ENCODE results near the gene GRM1.

DNA sequence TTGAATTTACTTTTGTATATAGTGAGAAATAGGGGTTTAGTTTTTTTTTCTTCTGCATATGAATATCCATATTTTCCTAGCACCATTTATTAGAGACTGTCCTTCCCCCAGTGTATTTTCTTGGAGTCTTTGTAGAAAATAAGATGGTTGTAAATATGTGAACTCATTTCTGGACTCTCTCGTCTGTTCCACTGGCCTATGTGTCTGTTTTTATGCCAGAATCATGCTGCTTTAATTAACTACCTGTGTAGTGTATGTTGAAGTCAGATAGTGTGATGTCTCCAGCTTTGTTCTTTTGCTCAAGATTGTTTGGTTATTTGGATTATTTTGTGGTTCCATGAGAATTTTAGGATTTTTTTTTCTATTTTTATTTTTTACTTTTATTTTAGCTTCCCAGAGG is 338.2 kb downstream of the GRM1 start:
- TF ChIP-seq CTCF (IDR thresholded peaks at IDR 0.05): no peak
- no peak for TF ChIP-seq POLR2A (IDR thresholded peaks at IDR 0.05)

All from lower leg skin (tissue), 3 donors.